HG03095 (cell line): Measurements from ENCODE around the gene CRMP1.

Experiments
- ATAC-seq: cut with Tn5 transposase; IDR thresholded peaks from one replicate; pipeline ENCODE4 v1.9.1; 2021; ENCODE audit warnings: moderate library complexity; ENCODE audit not compliant: unreplicated experiment

CRMP1 gene

DNA sequence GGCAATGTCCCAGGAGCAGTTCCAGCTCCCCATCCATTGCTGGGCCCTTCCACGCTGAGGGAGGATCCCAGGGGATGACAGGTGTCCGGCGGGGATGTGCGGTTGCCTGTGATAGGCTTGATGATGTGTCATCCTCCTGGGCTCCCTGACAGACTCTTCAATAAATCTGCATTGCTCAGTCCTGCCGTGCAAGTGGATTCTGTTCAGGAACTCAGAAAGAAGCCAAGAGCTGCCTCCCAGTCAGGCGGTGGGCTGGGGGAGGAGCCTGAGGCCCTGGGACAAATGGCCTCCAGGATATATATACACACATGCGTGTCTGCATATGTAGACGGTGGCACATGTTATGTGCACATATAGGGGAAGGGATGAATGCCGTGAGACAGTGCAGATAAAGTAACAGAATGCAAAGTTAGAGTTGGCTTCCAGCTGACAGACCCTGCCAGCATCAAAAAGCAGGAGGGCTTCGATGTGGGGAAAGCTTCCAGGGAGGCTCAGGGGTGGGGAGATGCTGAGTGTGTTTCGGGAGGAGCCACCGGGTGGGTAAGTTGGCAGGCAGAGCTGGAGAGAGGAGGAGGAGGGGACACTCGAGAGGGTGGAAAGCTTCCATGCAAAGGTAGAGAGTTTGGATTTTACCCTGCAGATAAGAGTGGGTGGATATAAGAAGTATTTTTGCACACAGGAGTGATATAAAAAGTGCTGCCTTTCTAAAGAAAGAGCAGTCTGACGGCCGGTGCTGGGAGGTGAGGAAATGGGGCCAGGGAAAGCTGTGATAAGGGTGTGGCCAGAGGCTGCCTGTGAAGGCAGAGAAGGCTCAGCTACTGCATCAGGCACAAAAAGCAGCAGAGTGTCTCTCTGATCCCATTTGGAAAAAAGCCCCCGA, 28.5 kb upstream of the CRMP1 start:
- ATAC-seq: no peak

DNA sequence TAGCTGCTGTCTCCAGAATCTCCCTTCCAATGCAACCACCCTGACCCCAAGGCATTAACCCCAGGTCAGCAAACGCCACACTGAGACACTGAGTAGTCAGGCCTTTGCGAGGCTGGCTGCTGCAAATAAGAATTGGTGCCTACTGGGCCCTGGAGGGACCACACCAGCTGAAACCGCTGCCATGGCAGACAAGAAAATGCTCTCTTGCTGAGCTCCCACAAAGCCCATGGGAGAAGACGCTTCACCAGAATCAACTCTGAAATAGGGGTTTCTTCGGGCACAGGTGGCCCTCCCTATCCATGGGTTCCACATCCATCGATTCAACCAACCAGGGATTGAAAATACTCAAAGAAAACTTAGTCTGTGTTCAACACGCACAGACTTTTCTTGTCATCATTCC, 26.7 kb upstream of the CRMP1 start:
- no peak for ATAC-seq

DNA sequence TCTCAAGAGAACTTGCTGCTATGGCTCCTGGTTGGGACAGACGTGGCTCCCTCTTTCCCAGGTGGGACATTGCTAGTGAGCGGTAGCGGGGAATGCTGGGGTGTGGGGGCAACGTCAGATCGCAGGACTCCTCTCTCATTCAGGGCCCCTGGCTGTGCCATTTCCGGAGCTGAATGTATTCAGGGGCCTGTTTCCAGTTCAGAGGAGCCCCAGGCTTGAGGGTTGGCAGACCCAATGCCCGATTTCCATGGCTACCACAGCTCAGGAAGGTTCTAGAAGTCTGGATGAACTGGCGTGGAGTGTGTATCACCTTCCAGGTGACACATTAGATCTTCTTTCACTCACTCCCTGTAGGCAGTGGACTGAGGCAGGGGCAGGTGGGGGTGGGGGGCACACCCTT, 26.2 kb upstream of the CRMP1 start:
- ATAC-seq: no peak

DNA sequence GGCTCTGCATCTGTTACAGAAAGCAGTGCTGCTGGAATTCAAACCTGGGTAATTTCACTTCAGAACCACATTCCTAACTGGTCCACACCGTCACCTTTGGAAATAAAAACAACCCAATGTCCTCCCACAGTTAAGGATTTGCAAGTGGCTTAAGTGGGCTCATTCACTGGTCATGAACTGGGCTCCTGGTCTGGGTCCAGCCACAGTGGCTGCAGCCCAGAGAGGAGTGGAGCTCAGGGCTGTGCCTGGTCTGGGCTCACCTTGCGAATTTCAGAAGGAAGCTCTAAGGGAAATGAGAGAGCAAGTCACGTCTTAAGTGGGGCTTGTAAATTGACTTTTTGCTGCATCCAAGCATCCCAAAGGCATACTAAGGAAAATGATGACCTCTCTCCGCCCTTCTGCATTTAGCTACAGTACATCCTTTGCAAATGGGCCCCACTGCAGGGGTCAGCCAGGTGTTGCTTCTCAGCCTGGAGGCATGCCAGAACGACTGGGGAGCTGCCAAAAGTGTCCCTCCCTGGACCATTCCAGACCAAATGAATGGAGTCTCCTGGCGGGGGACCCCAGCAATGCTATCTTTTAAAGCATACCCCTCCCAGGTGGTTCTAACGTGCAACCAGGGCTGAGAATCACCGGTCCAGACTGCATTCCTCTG, 25.6 kb upstream of the CRMP1 start:
- no peak for ATAC-seq

DNA sequence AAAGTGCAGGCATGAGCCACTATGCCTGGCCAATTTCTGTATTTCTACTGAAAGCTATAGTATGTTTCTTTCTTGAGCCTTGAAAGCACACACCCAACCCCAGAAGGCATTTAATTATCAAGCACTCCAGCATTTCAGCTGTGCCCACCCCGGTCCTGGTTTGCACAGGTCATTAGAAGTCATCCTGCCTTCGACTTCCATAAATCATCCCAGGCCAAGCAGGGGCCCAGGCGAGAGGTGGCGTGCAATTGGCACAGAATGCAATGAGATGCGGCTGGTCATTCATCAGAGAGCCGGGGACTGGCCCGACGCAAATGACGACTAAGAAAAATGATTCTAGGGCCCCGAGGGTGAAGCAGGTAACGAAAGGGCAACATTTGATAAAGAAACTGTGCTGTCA, 24.8 kb upstream of the CRMP1 start:
- no peak for ATAC-seq

DNA sequence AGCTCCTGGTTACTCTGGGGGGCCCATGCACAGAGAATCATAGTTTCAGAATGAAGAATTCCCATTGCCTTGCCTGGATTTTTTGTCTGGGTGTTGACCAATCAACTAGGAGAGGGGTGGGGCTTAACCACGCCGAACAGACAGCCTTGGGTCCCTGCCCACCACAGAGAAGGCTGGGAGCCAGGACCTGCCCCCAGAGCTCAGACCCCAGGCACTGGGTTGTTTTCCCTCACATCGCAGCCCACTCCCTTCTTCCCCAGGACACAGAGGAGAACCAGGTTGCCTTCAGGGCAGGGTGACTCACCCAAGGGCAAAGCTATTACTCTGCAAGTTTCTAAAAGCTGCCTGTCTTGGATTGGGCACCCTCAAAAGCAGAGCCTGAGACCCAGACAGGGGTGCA, 23.3 kb upstream of the CRMP1 start:
- no peak for ATAC-seq

DNA sequence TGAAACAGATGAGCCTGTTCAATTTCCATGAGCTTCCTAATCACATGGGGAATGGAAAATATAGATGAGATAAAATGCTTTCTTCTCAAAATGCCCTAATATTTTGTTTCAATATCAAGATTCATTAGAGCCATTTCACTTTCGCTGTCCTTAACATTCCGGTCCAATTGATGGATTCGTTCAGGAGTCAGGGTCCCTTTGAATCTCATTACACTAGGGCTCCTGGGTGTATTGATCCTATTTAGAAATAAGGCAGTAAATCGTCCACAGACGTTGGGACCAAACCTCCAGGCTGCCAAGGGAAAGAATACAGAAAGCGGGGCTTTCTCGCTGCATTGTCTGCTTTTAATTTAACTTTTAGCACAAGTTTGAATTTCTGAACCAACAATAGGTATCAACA, 20.6 kb upstream of the CRMP1 start:
- ATAC-seq: no peak

DNA sequence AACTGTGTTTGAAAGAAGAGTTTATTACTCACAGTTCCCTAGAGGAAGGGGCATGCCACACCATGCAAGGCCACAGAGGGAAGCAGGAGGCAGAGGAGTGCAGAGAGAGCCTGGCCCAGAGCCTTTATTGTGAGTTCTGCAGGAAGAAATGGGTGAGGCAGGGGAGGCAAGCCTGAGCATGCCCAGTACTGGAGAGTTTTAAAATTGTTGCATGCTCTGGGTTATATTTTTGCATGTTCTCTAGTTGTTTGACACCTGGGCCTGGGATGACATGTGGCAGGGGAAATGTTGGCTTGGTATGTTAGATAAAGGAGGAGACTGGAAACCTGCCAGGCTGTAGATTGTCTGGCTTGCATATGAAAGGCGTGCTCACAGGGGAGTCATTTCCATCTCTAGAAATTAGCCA, 19.7 kb upstream of the CRMP1 start:
- no peak for ATAC-seq

DNA sequence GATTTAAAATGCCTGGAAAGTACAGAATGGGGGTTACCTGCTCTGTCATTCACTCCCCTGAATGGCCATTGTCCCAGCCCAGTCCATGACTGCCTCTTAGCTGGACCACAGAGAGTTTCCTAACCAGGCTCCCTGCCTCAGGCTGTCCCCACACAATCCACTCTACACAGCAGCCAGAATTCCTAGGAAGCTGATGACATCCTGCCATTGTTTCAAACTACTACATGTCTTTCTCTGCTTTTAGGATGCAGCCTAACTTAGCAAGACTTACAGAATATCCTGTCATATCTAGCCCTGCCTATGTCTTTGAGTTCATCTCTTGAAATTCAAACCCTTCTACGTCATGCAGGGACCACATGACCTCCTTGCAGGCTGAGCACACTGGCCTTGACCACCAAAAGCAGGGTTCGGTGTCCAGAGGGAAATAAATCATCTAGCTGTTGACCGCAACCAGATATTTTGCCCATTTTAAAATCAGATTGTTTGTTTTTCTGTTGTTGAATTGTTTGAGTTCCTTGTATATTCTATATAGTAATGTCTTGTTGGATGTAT, 16.1 kb upstream of the CRMP1 start:
- ATAC-seq: no peak

DNA sequence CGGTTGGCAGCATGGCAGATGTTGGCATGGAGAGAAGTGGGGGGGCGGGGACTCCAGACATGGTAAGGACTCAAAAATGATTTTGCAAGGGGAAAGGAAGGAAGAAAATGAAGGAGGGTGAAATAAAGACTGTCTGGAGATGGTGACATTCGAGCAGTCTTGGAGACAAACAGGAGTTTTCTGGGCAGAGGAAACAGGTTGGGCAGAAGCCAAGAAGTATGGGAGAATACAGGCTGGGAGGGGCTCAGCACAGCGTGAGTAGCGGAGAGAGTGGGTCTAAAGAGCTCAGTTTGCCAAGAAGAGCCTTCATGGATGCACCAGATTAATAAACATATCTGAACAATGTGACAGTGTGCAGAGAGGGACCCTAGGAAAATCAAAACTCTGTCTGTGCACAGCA, 13.3 kb upstream of the CRMP1 start:
- no peak for ATAC-seq

DNA sequence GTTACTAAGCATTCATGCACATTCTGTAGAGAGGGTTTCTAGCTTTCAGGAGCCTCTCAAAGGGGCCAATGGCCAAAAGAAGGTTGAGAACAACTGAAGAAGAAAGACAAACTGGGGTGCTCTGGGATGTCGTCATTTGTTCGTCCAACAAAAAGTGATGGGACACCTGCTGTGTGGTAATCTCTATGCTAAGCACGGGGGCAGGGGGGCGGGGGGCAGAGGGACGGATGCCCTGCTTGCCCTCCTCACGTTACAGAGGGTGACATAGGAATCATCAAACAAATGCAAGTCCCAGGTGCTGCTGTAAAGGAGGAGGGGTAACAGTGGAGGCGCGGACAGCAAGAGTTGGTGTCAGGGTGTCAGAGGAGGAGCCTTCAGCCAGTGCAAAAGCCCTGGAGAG, 12.8 kb upstream of the CRMP1 start:
- ATAC-seq: no peak

DNA sequence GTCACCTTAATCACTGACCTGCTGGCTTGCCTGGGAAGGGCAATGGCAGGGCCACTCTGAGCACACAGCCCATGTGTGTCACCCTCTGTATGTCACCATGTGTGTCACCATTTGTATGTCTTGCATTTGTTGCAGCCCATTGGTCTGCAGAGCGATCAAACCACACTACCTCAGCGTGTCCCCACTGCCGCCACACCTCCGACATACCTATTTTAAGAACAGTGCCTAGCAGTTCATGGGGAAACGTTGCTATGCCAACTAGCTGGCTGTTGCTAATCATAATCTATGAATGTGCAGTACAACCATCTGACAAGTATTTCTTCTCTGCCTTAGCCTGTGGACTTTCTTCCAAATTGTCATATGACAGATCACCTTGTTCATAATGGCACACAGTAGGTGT, 8.0 kb upstream of the CRMP1 start:
- ATAC-seq: no peak

DNA sequence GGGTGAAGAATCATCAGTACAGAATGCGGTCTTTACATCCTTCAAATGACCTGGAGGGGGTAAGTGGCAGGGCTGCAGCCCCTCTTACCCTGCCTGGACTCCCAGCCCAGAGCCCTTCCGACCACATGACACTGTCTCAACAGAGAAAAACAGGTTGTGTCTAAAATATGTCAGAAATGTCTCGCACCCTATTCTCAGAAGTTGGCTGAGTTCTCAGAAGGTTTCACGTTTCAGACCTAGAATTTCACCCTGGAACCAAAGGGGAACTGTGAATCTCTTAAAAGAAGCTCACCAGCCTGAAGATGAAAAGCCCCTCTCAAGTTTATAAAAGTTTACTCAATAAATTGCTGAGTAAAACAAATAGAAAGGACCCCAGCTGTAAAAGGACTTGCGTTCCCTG, 7.0 kb upstream of the CRMP1 start:
- ATAC-seq: no peak

DNA sequence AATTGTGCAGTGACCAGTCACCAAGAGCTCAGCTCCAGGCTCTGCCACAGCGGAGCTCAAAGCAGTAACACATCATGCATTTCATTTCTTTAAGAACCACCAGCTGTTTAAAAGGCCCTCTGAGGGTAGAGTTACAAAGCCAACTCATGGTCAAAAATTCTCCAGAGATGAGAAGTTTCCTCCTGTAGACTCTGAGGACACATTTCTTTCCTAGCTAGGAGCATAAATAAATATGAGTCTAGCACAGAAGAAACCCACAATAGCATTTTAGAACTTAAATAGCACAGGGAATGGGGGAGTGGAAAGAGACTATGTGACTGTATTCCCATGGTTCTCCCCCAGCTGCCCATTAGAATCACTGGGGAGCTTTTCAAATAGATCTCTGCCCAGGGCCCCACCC, 6.5 kb upstream of the CRMP1 start:
- no peak for ATAC-seq

DNA sequence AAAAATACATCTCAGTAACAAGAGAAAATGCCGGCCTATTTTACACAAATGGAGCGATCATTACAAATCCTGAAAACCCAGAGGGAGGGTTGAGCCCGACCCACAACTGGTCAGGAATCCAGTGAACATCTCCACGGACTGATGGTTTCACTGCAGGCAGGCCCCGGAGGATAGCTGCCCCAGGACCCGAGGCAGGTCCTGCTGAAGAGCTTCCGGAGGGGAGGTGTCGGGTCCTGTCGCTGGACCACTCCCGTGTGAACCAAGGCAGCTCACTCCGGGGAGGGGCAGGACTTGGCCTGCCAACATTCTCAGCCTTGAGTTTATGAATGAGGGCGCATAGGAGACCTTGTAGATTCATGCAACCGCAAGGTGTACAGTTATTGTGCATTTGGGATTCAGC, 4.8 kb upstream of the CRMP1 start:
- ATAC-seq: no peak

DNA sequence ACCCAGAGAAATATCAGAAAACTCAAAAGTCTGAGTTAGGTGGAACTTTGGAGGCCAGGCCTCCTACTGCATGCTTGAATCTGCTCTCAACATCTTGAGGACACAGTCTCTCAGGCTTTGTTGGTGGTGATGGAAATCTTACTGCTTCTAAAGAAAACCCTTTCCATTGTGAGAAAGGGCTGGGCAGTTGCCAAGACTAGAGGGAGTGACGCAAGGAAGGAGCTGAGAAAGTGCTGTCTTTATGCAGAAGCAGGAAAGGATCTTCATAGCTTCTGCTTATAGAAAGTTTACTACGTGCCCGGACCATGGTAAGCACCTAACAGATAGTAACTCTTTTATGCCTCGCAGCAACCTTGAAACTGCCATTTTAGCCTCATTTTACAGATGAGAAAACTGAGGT, 2.4 kb upstream of the CRMP1 start:
- ATAC-seq: no peak

DNA sequence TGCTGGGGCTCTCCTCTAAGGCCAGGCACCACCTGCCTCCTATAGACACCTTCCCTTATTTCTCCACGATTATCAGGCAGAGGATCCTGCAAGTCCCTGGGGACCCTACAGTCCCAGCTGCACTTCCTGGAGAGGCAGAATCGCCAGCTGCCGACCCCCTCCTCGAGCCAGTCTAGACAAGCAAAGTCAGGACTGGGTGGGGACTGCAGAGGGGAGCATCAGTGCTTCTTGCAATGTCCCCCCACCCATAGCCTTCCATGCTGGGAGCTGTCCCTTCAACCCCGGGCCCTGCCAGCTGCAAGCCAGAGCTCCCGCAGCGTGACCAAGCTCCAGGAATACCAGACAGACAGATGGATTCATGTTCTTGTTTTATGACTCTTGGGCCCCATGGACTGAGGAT, 1.4 kb upstream of the CRMP1 start:
- no peak for ATAC-seq

DNA sequence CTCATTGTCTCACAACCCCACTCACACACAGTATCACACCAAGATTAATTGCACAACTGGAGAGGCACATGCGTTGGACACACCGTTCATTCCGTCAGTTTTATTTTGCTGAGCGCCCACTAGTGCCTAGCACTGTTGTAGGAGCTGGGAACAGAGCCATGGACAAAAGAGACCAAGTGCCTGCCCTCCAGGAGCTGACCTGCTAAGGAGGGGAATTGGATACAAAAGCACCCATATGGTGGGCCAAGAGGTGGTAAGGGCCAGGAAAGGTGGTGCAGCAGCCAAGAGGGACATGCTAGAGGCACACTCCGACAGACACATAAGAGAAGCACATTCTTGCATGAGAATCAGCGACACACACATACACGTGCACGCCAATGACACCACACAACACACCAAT, 705 bp upstream of the CRMP1 start:
- no peak for ATAC-seq

DNA sequence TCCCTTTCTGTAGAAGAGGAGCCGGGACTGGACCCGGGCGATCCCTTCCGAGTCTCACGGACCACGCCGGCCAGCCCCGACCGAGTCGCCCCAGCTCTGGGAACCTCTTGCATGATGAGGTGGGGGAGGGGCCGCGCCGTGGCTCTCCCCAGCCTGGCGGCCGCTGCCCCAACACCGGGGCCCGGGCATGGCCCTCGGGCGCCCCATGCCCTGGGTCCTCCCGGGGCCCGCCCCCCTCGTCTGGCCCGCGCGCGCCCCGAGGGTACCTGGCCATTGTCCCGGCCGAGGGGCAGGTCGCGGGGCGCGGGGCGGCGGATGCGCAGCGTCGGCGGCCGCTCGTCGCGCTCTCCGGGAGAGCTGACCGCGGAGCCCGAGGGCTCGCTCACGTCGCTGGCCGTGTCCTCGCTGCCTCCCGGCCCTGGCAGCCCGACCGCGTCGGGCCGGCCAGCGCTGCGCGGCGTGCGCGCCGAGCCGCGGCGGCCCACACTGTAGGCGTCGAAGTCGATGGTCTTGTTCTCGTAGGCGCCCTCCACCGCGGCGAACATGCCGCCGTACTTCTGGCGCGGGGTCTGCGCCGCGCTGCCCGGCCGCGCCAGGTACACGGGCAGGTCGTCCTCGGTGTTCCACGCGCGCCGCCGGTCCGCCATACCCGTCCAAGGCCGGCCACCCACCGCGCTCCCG, 423 bp downstream of the CRMP1 start:
- ATAC-seq: no peak

DNA sequence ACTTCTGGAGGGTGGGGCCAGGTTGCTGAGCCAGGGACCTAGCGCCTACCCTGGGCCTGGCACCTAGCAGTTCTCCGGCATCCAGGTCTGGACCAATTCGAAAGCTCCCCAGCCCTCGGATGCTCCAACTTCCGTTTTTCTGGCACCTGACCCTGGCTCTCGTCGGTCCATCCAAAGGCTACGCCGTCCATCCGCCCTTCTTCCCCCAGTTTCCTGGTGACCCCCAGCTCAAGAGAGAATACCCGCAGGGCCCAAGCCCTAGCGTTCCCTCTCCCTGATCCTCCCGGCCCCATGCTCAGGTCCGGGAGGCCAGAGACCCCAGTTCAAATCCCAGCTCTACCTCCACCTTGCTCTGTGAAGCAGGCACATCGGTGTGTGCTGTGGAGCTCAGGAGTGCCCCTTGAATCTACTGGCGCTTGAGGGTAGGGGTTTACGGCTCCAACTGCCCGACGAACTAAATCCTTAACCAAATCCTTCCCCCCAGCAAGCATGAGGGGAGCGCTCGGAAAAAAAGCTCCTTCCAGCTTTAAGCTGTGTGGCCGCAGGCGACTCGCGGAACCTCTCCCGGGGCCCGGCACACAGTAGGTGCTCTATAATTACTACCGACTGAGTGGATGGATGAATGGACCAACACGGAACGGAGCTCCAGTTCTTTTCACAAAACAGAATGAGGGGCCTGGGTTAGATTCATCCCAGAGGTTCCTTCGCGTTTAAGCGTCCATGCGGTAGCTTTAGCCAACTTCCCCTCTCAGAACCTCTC, 1.1 kb downstream of the CRMP1 start:
- no peak for ATAC-seq

DNA sequence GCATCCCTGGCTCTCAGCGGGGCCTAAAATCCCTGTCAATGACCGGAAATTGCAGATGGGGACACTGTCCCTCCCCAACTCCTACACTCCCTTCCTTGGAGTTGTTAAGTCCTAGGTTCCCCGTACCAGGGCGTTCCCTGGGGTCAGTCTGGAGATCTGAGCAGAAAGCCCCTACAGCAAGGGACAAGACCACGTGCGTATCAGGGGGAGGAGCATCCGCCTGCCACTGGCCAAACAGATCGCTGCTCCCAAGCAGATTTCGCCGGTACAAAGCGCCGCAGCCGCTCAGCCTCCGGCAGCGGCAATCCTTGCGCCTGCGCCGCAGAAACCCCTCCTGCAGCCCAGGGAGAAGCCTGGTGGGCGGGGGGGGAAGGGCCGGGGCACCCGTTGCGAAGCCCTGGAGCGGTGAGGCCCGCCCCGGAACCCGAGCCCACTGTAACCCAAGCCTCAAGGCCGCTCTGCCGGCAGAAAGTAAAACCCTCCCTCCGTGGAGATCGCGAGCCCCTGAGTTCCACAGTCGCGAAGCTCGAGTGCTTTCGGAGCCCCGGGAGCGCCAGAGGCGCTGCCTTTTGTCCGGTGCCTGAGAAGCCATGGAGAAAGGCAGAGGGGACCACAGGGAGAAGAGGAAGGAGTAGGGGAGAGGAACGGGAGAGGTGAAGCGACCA, 2.7 kb downstream of the CRMP1 start:
- ATAC-seq: no peak
